SKM-1 (cell line): ENCODE measurements around the gene NOL4L.

ENCODE experiments used
- DNase-seq: peaks from one replicate; lab custom pipeline; 2025; ENCODE audit not compliant: unreplicated experiment; lab: John Stamatoyannopoulos, UW

NOL4L gene

GRCh38 chr20:32577657-32578056 is 7.5 kb downstream of the NOL4L start:
- no peak for DNase-seq

DNA sequence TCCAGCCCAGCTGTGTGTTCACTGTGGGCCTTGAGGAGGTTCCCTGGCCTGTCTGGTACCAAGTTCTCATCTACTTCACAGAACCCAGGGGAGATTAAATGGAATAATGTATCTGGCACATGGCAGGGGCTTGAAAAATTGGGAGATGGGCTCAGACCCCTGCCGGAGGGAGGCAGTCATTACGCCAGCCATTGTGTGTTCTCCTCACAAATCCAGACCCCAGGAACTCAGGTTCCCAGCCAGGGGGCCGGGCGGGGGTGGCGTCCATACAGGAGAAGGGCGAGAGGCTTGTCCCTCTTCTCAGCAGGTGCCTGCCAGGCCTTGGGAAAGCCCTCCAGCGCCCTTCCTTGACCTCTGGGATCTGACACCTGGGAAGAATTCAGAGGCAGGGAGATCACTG is 8.1 kb downstream of the NOL4L start:
- no peak for DNase-seq

GRCh38 chr20:32576560-32576959 is 8.6 kb downstream of the NOL4L start:
- no peak for DNase-seq

- no peak for DNase-seq
Measured at GRCh38 chr20:32575805-32576204, 9.3 kb downstream of the NOL4L start.

DNA sequence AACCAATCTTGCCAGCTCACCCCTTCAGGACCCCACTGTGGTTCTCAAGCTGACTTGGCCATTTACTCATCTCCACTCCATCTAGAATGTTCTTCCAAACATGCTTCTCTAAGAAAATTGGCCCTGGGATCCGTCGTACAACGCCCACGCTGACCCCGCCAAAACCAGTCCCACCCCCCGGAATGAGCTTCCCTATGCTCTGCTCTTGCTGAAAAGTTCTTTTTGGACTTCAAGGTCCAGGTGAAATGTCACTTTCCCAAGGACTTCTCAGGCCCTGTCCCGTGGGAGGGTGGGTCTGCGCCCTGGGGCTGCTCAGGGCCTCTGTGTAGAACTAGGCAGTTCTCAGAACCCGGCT is 9.9 kb downstream of the NOL4L start:
- DNase-seq: no peak

DNA sequence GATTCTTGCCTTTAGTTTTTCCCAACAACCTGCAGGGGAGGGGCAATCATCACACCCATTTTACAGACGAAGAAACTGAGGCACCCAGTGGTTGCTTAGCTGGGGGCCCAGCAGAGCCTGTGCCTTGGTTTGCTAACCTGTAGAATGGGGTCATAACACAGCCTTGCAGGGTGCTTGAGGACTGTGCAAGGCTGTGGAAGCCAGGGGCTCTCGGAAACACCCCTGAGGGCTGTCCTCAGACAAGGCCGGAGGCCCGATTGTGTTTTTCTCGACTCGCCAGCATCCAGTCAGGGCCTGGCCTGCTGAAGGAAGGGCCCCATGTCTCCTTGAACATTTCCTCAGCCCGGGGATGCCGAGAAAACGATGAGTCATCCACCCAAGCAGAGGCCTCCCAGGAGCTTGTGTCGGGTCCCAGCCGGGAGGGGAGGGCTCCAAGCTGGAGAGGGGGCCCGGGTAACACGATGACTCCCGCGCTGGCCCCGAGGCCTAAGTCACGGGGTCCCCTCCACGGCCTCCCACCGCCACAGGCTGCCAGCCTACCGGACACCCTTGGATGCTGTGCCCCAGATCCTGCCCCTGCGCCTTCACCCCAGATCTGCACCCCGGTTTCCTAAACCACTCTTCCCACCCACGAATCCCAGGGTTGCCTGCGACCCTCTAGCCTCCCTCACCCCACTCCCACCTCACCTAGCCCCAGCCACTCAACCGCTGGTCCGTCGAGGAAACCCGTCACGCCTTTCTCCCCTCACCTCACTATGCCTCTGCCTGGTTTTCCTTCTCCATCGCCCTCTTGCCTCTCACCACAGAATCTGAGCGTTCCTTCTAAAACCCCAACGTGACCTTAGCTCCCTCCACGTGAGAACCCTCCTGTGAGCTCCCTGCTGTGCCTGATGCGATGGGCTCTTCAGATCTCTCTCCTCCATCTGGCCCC is 10.6 kb downstream of the NOL4L start:
- DNase-seq: peak; percentile 67

- DNase-seq: no peak
Measured at GRCh38 chr20:32573167-32573851, 11.8 kb downstream of the NOL4L start.

DNA sequence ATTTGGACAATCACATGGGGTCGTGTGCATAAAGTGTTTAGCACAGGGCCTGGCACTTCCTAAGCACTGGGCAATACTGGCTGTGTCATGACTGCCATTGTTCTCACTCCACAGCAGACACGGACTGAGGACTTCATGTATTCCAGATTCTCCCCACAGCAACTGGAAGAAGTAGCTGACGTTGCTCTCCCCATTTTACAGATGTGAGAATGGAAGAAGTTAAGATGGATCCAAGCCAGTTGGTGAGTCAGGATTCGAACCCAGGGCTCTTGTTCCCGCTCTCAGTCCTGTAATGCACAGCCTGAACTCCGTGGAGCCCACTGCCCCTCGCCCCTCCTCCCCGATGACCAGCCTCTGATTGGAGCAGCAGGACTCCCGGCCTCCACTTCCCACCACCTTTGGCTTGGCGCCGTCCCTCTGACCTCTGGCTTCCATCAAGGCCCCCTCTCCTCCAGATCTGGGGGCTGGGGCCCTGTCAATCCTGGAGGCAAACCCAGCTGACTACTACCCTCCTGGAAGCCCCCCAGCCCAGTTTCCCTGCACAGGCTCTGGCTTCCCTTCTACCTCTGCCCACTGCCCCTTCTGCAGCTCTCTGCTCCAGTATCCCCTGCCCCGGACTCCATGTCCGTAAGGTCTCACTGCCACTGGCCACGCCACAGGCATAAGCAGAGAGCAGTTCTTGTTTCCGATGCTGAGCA is 12.7 kb downstream of the NOL4L start:
- DNase-seq: no peak

DNA sequence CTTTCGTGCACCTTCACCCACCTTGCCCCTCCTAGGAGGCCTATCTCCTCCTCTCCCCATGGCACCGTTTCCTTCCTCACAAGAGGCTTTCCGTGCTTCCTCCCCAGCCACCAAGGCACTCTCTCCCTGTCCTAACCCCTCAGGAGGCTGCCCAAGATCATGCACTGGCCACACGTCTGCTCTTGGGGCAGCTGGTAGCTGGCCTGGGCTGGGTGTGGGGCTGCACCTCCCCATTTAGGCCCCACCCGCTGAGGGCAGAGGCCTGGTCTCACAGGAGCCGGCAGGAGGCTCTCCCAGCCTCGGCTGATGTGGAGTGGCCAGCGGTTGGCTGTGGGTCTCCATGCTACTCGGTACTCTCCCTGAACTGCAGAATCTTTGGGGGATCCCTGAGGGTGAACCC is 13.6 kb downstream of the NOL4L start:
- no peak for DNase-seq

DNA sequence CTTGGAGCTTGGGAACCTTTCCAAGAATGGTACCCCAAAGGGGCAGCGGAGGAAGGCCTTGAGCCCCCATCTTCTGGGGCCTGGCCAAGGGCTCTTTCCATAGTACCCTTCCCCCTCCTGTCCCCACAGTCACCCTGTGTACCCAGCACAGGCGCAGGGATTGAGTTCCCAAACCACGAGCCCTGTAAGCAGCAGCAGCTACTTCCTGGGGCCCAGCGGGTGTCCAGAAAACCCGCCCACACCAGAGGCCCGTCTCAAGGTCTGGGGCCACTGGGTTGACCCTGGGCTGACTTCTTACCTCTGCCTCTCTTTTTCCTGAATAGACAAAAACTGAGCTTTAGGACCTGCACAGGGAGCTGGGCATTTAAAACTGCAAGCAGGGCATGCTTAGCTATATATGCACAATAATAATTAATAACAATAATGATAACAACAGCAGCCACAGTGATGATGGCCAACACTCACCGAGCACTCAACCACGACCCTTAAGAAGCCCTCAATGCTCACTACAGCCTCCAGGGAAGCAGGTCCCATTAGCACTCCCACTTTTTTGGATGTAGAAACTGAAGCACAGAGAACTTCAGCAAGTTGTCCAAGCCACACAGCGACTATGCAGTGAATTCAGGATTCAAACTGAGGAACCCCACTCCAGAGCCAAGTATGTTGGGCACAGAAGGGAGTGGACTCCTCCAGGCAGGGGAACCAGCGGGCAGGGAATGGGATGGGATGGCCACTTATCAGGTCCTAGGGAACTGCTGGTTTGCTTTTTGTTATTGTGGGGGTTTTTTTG is 14.5 kb downstream of the NOL4L start:
- no peak for DNase-seq

DNA sequence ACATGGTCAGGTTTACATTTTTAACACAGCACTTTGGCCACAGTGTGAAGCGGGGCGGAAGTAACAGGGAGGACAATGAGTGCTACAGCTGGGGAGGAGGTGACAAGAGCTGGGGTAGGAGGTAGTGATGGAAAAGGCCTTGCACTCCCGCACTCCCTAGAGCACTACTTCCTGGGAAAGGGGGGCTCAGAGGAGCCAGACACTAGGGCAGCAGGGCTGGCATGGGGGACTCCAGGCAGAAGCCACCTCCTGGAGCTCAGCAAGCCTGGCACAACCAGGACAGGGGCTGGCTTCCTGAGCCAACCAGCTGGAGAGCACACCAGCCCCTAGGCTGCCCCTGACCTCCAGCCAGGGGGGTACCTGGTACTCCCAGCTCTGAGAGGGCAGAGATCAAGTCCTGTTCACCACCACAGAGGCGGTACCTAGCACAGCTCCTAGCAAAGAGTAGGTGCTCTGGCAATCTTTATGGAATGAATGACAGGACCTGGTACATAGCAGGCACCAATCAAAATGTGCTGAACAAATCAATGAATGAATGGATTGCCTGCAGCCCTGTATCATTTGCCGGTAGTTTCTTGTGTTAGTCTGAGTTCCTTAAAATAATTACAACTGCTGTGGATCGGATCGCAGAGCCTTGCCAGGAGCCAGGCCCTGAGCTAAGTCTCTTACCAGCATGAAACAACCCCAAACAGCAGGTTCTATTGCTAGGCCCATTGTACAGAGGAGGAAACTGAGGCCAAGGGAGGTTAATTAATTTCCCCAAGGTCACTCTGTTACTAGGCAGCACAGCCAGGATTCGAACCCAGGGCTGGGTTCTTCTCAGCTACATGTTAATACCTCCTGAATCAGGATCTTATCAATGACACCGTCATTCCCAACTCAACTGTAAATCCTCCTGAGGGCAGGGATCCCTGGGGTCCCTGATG is 15.5 kb downstream of the NOL4L start:
- DNase-seq: no peak

DNA sequence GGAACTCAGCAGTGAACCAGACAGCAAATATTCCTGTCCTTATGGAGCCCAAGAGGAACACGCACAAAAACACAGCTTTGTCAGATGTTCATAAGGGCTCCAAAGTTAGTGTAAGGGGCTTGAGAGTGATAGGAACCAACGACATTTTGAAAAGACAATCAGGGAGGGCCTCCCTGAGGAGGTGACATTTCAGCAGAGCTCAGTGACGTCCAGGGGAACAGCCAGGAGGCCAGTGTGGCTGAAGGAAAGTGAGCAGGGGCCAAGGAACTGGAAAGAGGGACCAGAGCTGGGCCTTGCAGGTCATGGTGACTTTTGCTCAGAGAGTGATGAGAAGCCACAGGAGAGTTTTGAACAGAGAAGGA is 16.1 kb downstream of the NOL4L start:
- no peak for DNase-seq

GRCh38 chr20:32567384-32568178 is 17.6 kb downstream of the NOL4L start:
- no peak for DNase-seq

- no peak for DNase-seq
Measured at GRCh38 chr20:32566379-32567374, 18.5 kb downstream of the NOL4L start.

- no peak for DNase-seq
Measured at GRCh38 chr20:32565735-32566032, 19.4 kb downstream of the NOL4L start.

GRCh38 chr20:32564921-32565734 is 20.0 kb downstream of the NOL4L start:
- DNase-seq: no peak

DNA sequence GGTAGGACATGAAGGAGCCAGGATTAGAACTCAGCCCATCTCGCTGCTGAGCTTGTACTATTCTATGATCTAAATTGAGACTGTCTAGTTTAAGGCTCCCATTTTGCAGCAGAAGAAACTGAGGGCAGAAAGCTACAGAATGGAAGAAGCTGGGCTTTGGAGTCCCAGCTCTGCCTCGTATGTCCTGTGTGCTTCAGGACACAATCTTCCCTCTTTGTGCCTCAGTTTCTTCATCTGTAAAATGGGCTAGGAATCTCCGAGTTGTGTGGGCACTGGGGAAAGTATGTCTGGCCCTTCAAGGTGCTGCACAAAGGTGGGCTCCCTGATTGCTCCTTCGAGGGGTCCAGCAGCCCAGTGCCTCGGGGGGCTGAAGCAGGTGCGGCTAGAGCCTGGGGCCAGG is 20.7 kb downstream of the NOL4L start:
- DNase-seq: no peak
